HEK293T (cell line): Measurements from ENCODE around the gene LEMD1.

Source experiments
- CTBP1 ChIP-seq: fragments of 450-650 bp; IDR thresholded peaks from 2 replicates; pipeline ENCODE4 v1.6.1; 2016; ENCODE audit warnings: borderline replicate concordance
- FOXA1 ChIP-seq: fragments of 450-650 bp; IDR thresholded peaks from 2 replicates; pipeline ENCODE4 v1.6.1; 2016; ENCODE audit warnings: mild to moderate bottlenecking
- FOXM1 ChIP-seq: fragments of 450-650 bp; IDR thresholded peaks from 2 replicates; pipeline ENCODE4 v1.6.1; 2017; ENCODE audit warnings: mild to moderate bottlenecking, borderline replicate concordance
- SP1 ChIP-seq: fragments of 450-650 bp; IDR thresholded peaks from 2 replicates; pipeline ENCODE4 v1.6.1; 2017
- SUZ12 ChIP-seq: fragments of 450-650 bp; IDR thresholded peaks from 2 replicates; pipeline ENCODE4 v1.6.1; 2016; ENCODE audit warnings: mild to moderate bottlenecking
- TARDBP ChIP-seq: fragments of 450-650 bp; IDR thresholded peaks from 2 replicates; pipeline ENCODE4 v1.6.1; 2016

GRCh38 chr1:205421798-205422197 is at the start of gene LEMD1:
- no peak for TF ChIP-seq FOXA1
- no peak for TF ChIP-seq SUZ12
- TF ChIP-seq CTBP1, result no peak
- TF ChIP-seq SP1, result no peak
- TF ChIP-seq TARDBP, result no peak
- no peak for TF ChIP-seq FOXM1
